Neuronal stem cell (in vitro differentiated cells): ENCODE measurements around the gene COQ9.

Experiments
- DNase-seq: peaks from one replicate; pipeline ENCODE4 v3.0.0-alpha.2; 2013; ENCODE audit warnings: low spot score
- H2AFZ ChIP-seq: one replicate; pipeline ENCODE4 v1.6.1; 2013; ENCODE audit warnings: mild to moderate bottlenecking, low read length, inconsistent platforms
- H2AK5ac ChIP-seq: 2 replicates; pipeline ENCODE4 v1.6.1; 2013; ENCODE audit warnings: low read depth, mild to moderate bottlenecking, inconsistent platforms, low read length, moderate library complexity, mixed read lengths
- H2BK120ac ChIP-seq: 2 replicates; pipeline ENCODE4 v1.6.1; 2013; ENCODE audit warnings: low read depth, mild to moderate bottlenecking, inconsistent platforms, low read length, moderate library complexity, mixed read lengths
- H2BK12ac ChIP-seq: one replicate; pipeline ENCODE4 v1.6.1; 2013; ENCODE audit warnings: low read length, inconsistent platforms
- H2BK15ac ChIP-seq: 2 replicates; pipeline ENCODE4 v1.6.1; 2013; ENCODE audit warnings: mild to moderate bottlenecking, low read length, inconsistent platforms, mixed read lengths
- H2BK5ac ChIP-seq: one replicate; pipeline ENCODE4 v1.6.1; 2013; ENCODE audit warnings: inconsistent platforms, mild to moderate bottlenecking, low read length, moderate library complexity
- H3K14ac ChIP-seq: one replicate; pipeline ENCODE4 v1.6.1; 2013; ENCODE audit warnings: low read length, inconsistent platforms
- H3K18ac ChIP-seq: 2 replicates; pipeline ENCODE4 v1.6.1; 2013; ENCODE audit warnings: low read length, inconsistent platforms
- H3K23ac ChIP-seq: 2 replicates; pipeline ENCODE4 v1.6.1; 2013; ENCODE audit warnings: low read depth, mild to moderate bottlenecking, mixed read lengths, low read length, inconsistent platforms; ENCODE audit not compliant: poor library complexity
- H3K27ac ChIP-seq: replicated peaks from 3 replicates; pipeline ENCODE4 v1.5.1; 2013; ENCODE audit warnings: low read length, inconsistent platforms
- H3K27me3 ChIP-seq, 3 experiments: 2 replicates each; pipeline ENCODE4 v1.6.1; 2013; ENCODE audit warnings: low read length in 3 of 3, mild to moderate bottlenecking in 2 of 3, inconsistent platforms in 1 of 3, low read depth in 1 of 3, mixed read lengths in 1 of 3, moderate library complexity in 1 of 3; ENCODE audit not compliant: control insufficient read depth in 3 of 3, insufficient read depth in 3 of 3
- H3K36me3 ChIP-seq, 2 donors: replicated peaks in 1 of 2; 2 replicates each; pipeline ENCODE4 v1.6.1; 2013; ENCODE audit warnings: low read length in 2 of 2; ENCODE audit not compliant: control insufficient read depth in 2 of 2, insufficient read depth in 2 of 2
- H3K4ac ChIP-seq: 2 replicates; pipeline ENCODE4 v1.6.1; 2013; ENCODE audit warnings: inconsistent platforms, mild to moderate bottlenecking, low read length, moderate library complexity
- H3K4me1 ChIP-seq, 2 donors: 1 replicate in 1 of 2; 2 replicates in 1 of 2; pipeline ENCODE4 v1.6.1; 2013; ENCODE audit warnings: low read length in 2 of 2, low read depth in 1 of 2; ENCODE audit not compliant: control insufficient read depth in 2 of 2, insufficient read depth in 1 of 2
- H3K4me2 ChIP-seq: one replicate; pipeline ENCODE4 v1.6.1; 2013; ENCODE audit warnings: mild to moderate bottlenecking, low read length, inconsistent platforms; ENCODE audit not compliant: insufficient read depth, poor library complexity, severe bottlenecking
- H3K4me3 ChIP-seq, 2 donors: 2 replicates each; pipeline ENCODE4 v1.5.1; 2013; ENCODE audit warnings: low read length in 2 of 2, mild to moderate bottlenecking in 2 of 2, inconsistent platforms in 1 of 2, moderate library complexity in 1 of 2
- H3K79me1 ChIP-seq: one replicate; pipeline ENCODE4 v1.6.1; 2013; ENCODE audit warnings: low read depth, mild to moderate bottlenecking, inconsistent platforms, low read length, moderate library complexity
- H3K9ac ChIP-seq: one replicate; pipeline ENCODE4 v1.6.1; 2013; ENCODE audit warnings: mild to moderate bottlenecking, low read depth, low read length, inconsistent platforms; ENCODE audit not compliant: poor library complexity
- H3K9me3 ChIP-seq, 2 donors: replicated peaks in 1 of 2; 2 replicates each; pipeline versions ENCODE3 to v1.6.1; 2013; ENCODE audit warnings: low read length in 2 of 2, mild to moderate bottlenecking in 2 of 2, inconsistent platforms in 1 of 2, low read depth in 1 of 2, mixed read lengths in 1 of 2, moderate library complexity in 1 of 2; ENCODE audit not compliant: control insufficient read depth in 2 of 2, insufficient read depth in 1 of 2
- H4K8ac ChIP-seq: one replicate; pipeline ENCODE4 v1.6.1; 2013; ENCODE audit warnings: low read depth, mild to moderate bottlenecking, inconsistent platforms, low read length, moderate library complexity
- H4K91ac ChIP-seq: one replicate; pipeline ENCODE4 v1.6.1; 2013; ENCODE audit warnings: low read length, low read depth, mild to moderate bottlenecking, inconsistent platforms; ENCODE audit not compliant: poor library complexity
- WGBS, 2 donors: extraction: QIAGEN DNeasy Blood & Tissue Kit; methylation state at CpG; one replicate each; pipeline ENCODE4 v1.1.7; 2013; ENCODE audit warnings: missing lambda C conversion rate in 2 of 2, mixed read lengths in 1 of 2; ENCODE audit not compliant: insufficient read length in 2 of 2, insufficient replicate concordance in 1 of 2; ENCODE audit errors: extremely low coverage in 2 of 2; 5-methylcytosine and 5-hydroxymethylcytosine counted together

COQ9 gene

GRCh38 chr16:57471209-57471608 lies 23.9 kb downstream of the COQ9 start:
- Histone ChIP-seq H3K18ac (no peak overlapping the region), H3K4me2 (no peak overlapping the region), H2BK120ac (no peak overlapping the region), H3K9me3 (no peaks in the 10 kb centered on the region), H3K79me1 (no peaks in the 10 kb centered on the region), H3K23ac (no peak overlapping the region), H3K27me3 (no peaks in the 10 kb centered on the region), H3K36me3 (peaks cover 55 to 78% of the 10 kb centered on the region in 2 donors), H2AFZ (no peak overlapping the region), H3K4ac (no peak overlapping the region), H4K91ac (no peak overlapping the region), H3K9ac (no peak overlapping the region), H2BK12ac (no peak overlapping the region), H3K27ac (no peak overlapping the region), H2BK5ac (no peak overlapping the region), H3K4me3 (no peak overlapping the region), H3K14ac (no peak overlapping the region), H4K8ac (no peak overlapping the region), H3K4me1 (peaks cover 3% of the 10 kb centered on the region in 2 donors), H2AK5ac (no peak overlapping the region), H2BK15ac (no peak overlapping the region)
- no peak for DNase-seq
- no CpG with 5 or more reads among the region's 1 CpG for WGBS, 2 donors

- H3K27ac ChIP-seq = no peak overlapping the region
- no peak overlapping the region for H2BK120ac ChIP-seq
- H2BK5ac ChIP-seq = no peak overlapping the region
- H3K9me3 ChIP-seq = no peaks in the 10 kb centered on the region
- peaks cover 5 to 9% of the 10 kb centered on the region in 2 donors for H3K4me1 ChIP-seq
- DNase-seq = no peak
- no peak overlapping the region for H2AK5ac ChIP-seq
- H3K23ac ChIP-seq = no peak overlapping the region
- no peak overlapping the region for H2BK15ac ChIP-seq
- no CpG with 5 or more reads among the region's 10 CpGs for WGBS, 2 donors
- H3K36me3 ChIP-seq = peaks cover 51 to 70% of the 10 kb centered on the region in 2 donors
- no peak overlapping the region for H4K91ac ChIP-seq
- no peak overlapping the region for H3K4me3 ChIP-seq
- no peak overlapping the region for H3K18ac ChIP-seq
- H3K27me3 ChIP-seq = no peaks in the 10 kb centered on the region
- H3K4me2 ChIP-seq = no peak overlapping the region
- H3K9ac ChIP-seq = no peak overlapping the region
- no peak overlapping the region for H2BK12ac ChIP-seq
- peaks cover 2% of the 10 kb centered on the region for H3K79me1 ChIP-seq
- H4K8ac ChIP-seq = no peak overlapping the region
- H2AFZ ChIP-seq = no peak overlapping the region
- no peak overlapping the region for H3K14ac ChIP-seq
- no peak overlapping the region for H3K4ac ChIP-seq
Observed at GRCh38 chr16:57471852-57472664, 24.8 kb downstream of the COQ9 start.

GRCh38 chr16:57472665-57473060 lies 25.4 kb downstream of the COQ9 start:
- no peak overlapping the region for H4K8ac ChIP-seq
- no peaks in the 10 kb centered on the region for H3K27me3 ChIP-seq
- H3K4ac ChIP-seq = no peak overlapping the region
- H3K27ac ChIP-seq = no peak overlapping the region
- no peak overlapping the region for H3K18ac ChIP-seq
- H3K9me3 ChIP-seq = no peaks in the 10 kb centered on the region
- no peak overlapping the region for H2BK15ac ChIP-seq
- H3K4me3 ChIP-seq = no peak overlapping the region
- H2BK120ac ChIP-seq = no peak overlapping the region
- H2AK5ac ChIP-seq = no peak overlapping the region
- H2BK12ac ChIP-seq = no peak overlapping the region
- DNase-seq = no peak
- H3K14ac ChIP-seq = no peak overlapping the region
- peaks cover 11 to 15% of the 10 kb centered on the region in 2 donors for H3K4me1 ChIP-seq
- H2AFZ ChIP-seq = no peak overlapping the region
- peaks cover 51 to 64% of the 10 kb centered on the region in 2 donors for H3K36me3 ChIP-seq
- H3K9ac ChIP-seq = no peak overlapping the region
- H3K4me2 ChIP-seq = no peak overlapping the region
- peak overlapping the region; percentile 10 for H2BK5ac ChIP-seq
- no CpG with 5 or more reads among the region's 4 CpGs for WGBS, 2 donors
- H3K23ac ChIP-seq = no peak overlapping the region
- H3K79me1 ChIP-seq = peaks cover 3% of the 10 kb centered on the region
- H4K91ac ChIP-seq = no peak overlapping the region

GRCh38 chr16:57473176-57473840 lies 26.0 kb downstream of the COQ9 start:
- H3K36me3 ChIP-seq = peaks cover 49 to 57% of the 10 kb centered on the region in 2 donors
- H3K27me3 ChIP-seq = no peaks in the 10 kb centered on the region

More at GRCh38 chr16:57473176-57473840, 26.0 kb downstream of the COQ9 start:
- H2BK12ac ChIP-seq = no peak overlapping the region
- H3K14ac ChIP-seq = no peak overlapping the region
- no peak overlapping the region for H2BK15ac ChIP-seq
- H3K23ac ChIP-seq = peak overlapping the region; percentile 59
- no peak overlapping the region for H3K18ac ChIP-seq
- no peaks in the 10 kb centered on the region for H3K9me3 ChIP-seq
- no peak overlapping the region for H2AK5ac ChIP-seq
- H2BK5ac ChIP-seq = peak overlapping the region; percentile 10
- no peak overlapping the region for H3K4ac ChIP-seq
- no peak overlapping the region for H3K27ac ChIP-seq
- peaks cover 16 to 20% of the 10 kb centered on the region in 2 donors for H3K4me1 ChIP-seq
- no peak overlapping the region for H2AFZ ChIP-seq
- no peak overlapping the region for H4K8ac ChIP-seq
- H3K4me2 ChIP-seq = no peak overlapping the region
- H2BK120ac ChIP-seq = no peak overlapping the region
- WGBS, 2 donors = no CpG with 5 or more reads among the region's 14 CpGs
- peaks cover 4% of the 10 kb centered on the region for H3K79me1 ChIP-seq
- no peak overlapping the region for H3K4me3 ChIP-seq
- H3K9ac ChIP-seq = peak overlapping the region; percentile 35
- no peak overlapping the region for H4K91ac ChIP-seq
- no peak for DNase-seq
